Measurements from ENCODE around the gene KRTAP5-10. TPM values are rescaled to one million over a fixed set of nuclear protein-coding genes. Genes with fewer than 3 reads are reported as not detected.

KRTAP5-10 gene
- total RNA-seq, 2 donors from 2014 or later: not detected

GRCh38 chr11:71545405-71545966, 19.9 kb upstream of the KRTAP5-10 start:
- intact Hi-C loops (cut with DNase I): no loop called here
- DNase-seq (ENCODE audit: low spot score): no peak
- Histone ChIP-seq H3K9me3 (no peaks in the 10 kb centered on the region), H3K4me1 (replicated peaks) (no peaks in the 10 kb centered on the region), H3K27ac (no peak overlapping the region), H3K36me3 (no peaks in the 10 kb centered on the region), H3K4me3 (no peak overlapping the region), H3K27me3 (replicated peaks; ENCODE audit: insufficient read depth) (no peaks in the 10 kb centered on the region)
- TF ChIP-seq POLR2A (IDR thresholded peaks at IDR 0.05): no peak
- no peak for TF ChIP-seq CTCF (IDR thresholded peaks at IDR 0.05)
- TF ChIP-seq POLR2AphosphoS5 (IDR thresholded peaks at IDR 0.05): no peak
- WGBS: 91% methylated on average over 12 of the region's 12 CpGs

GRCh38 chr11:71548120-71548519, 17.2 kb upstream of the KRTAP5-10 start, which contains the start of gene KRTAP5-9:
Gene KRTAP5-9, plus strand, starts transcription at chr11:71548420. Its CDS starts 238 bp downstream, at chr11:71548658.
- H3K27me3 ChIP-seq (replicated peaks; ENCODE audit: insufficient read depth): no peaks in the 10 kb centered on the region
- no peak for TF ChIP-seq CTCF (IDR thresholded peaks at IDR 0.05)
- no peak for TF ChIP-seq POLR2A (IDR thresholded peaks at IDR 0.05)
- TF ChIP-seq POLR2AphosphoS5 (IDR thresholded peaks at IDR 0.05): no peak
- no peak within 1 kb of the TSS for H3K27ac ChIP-seq
- intact Hi-C loops (cut with DNase I): no loop called here
- no peak for DNase-seq (ENCODE audit: low spot score)
- WGBS: 79% methylated on average over 5 of the region's 5 CpGs
- no peaks in the 10 kb centered on the region for H3K4me1 ChIP-seq (replicated peaks)
- H3K9me3 ChIP-seq: no peaks in the 10 kb centered on the region
- H3K4me3 ChIP-seq: no peak within 1 kb of the TSS
- no peaks in the 10 kb centered on the region for H3K36me3 ChIP-seq

GRCh38 chr11:71548716-71549151, 16.6 kb upstream of the KRTAP5-10 start:
- H3K9me3 ChIP-seq: no peaks in the 10 kb centered on the region
- H3K36me3 ChIP-seq: no peaks in the 10 kb centered on the region
- 65% methylated on average over 2 of the region's 5 CpGs for WGBS
- intact Hi-C loops (cut with DNase I): no loop called here
- no peaks in the 10 kb centered on the region for H3K27me3 ChIP-seq (replicated peaks; ENCODE audit: insufficient read depth)
- H3K4me1 ChIP-seq (replicated peaks): no peaks in the 10 kb centered on the region
- H3K27ac ChIP-seq: no peak overlapping the region
- no peak for DNase-seq (ENCODE audit: low spot score)
- no peak overlapping the region for H3K4me3 ChIP-seq
- no peak for TF ChIP-seq POLR2A (IDR thresholded peaks at IDR 0.05)
- no peak for TF ChIP-seq CTCF (IDR thresholded peaks at IDR 0.05)

- Histone ChIP-seq H3K4me1 (replicated peaks) (no peaks in the 10 kb centered on the region), H3K27ac (no peak overlapping the region), H3K4me3 (no peak overlapping the region), H3K9me3 (no peaks in the 10 kb centered on the region), H3K36me3 (no peaks in the 10 kb centered on the region), H3K27me3 (replicated peaks; ENCODE audit: insufficient read depth) (no peaks in the 10 kb centered on the region)
- TF ChIP-seq POLR2AphosphoS5 (IDR thresholded peaks at IDR 0.05) (no peak), POLR2A (IDR thresholded peaks at IDR 0.05) (no peak), CTCF (IDR thresholded peaks at IDR 0.05) (no peak)
- DNase-seq (ENCODE audit: low spot score): no peak
- intact Hi-C loops (cut with DNase I): no loop called here
- WGBS: 95% methylated on average over 1 of the region's 1 CpG
Observed at GRCh38 chr11:71551711-71552110, 13.7 kb upstream of the KRTAP5-10 start.

- H3K36me3 ChIP-seq: no peaks in the 10 kb centered on the region
- intact Hi-C loops (cut with DNase I): no loop called here
- H3K27ac ChIP-seq: no peak overlapping the region
- H3K9me3 ChIP-seq: no peaks in the 10 kb centered on the region
- DNase-seq (ENCODE audit: low spot score): no peak
- H3K27me3 ChIP-seq (replicated peaks; ENCODE audit: insufficient read depth): no peaks in the 10 kb centered on the region
- WGBS: 94% methylated on average over 6 of the region's 6 CpGs
- H3K4me3 ChIP-seq: no peak overlapping the region
- TF ChIP-seq POLR2AphosphoS5 (IDR thresholded peaks at IDR 0.05): no peak
- no peak for TF ChIP-seq CTCF (IDR thresholded peaks at IDR 0.05)
- no peak for TF ChIP-seq POLR2A (IDR thresholded peaks at IDR 0.05)
- no peaks in the 10 kb centered on the region for H3K4me1 ChIP-seq (replicated peaks)
Observed at GRCh38 chr11:71554996-71555395, 10.4 kb upstream of the KRTAP5-10 start.

Data from prostate gland (tissue), 2 donors.